Measurements from ENCODE around the gene TRAPPC1. TPM values are rescaled to one million over a fixed set of nuclear protein-coding genes. Genes with fewer than 3 reads are reported as not detected.

Gene TRAPPC1
- total RNA-seq, 1 donor from 2014 or later, result 145 TPM

- TF ChIP-seq CTCF (conservative IDR thresholded peaks at IDR 0.05), result no peak
- no peak overlapping the region for H3K27ac Mint-ChIP-seq
- H3K4me1 Mint-ChIP-seq (ENCODE audit: unreplicated experiment), result peaks cover 4% of the 10 kb centered on the region
- H3K27me3 Mint-ChIP-seq, result no peaks in the 10 kb centered on the region
- no peak for DNase-seq (ENCODE audit: extremely low spot score, unreplicated experiment)
- H3K9me3 Mint-ChIP-seq, result no peaks in the 10 kb centered on the region
- H3K4me3 Mint-ChIP-seq, result no peak overlapping the region
- peaks cover 30% of the 10 kb centered on the region for H3K36me3 Mint-ChIP-seq
These were observed 15.9 kb upstream of the TRAPPC1 start for GRCh38 chr17:7947651-7948050.

DNA sequence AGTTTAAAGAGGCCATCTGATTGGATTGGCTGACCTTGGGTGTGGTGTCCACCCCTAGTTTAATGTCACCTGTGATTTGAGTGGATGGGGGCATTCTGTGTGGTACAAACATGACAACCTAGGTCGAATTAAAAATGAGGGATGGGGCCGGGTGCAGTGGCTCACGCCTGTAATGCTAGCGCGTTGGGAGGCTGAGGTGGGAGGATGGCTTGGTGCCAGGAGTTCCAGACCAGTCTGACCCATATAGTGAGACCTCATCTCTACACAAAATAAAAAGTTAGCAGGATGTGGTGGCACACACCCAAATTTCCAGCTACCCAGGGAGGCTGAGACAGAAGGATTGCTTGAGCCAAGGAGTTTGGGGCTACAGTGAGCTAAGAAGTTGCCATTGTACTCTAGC, 14.7 kb upstream of the TRAPPC1 start:
- Mint-ChIP-seq H3K27ac (no peak overlapping the region), H3K27me3 (no peaks in the 10 kb centered on the region)
- TF ChIP-seq CTCF (conservative IDR thresholded peaks at IDR 0.05), result no peak

GRCh38 chr17:7945651-7946050, 13.9 kb upstream of the TRAPPC1 start:
- no peak for DNase-seq (ENCODE audit: extremely low spot score, unreplicated experiment)
- Mint-ChIP-seq H3K4me1 (ENCODE audit: unreplicated experiment) (no peaks in the 10 kb centered on the region), H3K27me3 (no peaks in the 10 kb centered on the region), H3K4me3 (no peak overlapping the region), H3K36me3 (peaks cover 33% of the 10 kb centered on the region), H3K9me3 (no peaks in the 10 kb centered on the region), H3K27ac (no peak overlapping the region)
- no peak for TF ChIP-seq CTCF (conservative IDR thresholded peaks at IDR 0.05)

More for the DNA sequence above, 14.7 kb upstream of the TRAPPC1 start:
- no peak for DNase-seq (ENCODE audit: extremely low spot score, unreplicated experiment)
- Mint-ChIP-seq H3K4me3 (no peak overlapping the region), H3K9me3 (no peaks in the 10 kb centered on the region), H3K36me3 (peaks cover 30% of the 10 kb centered on the region), H3K4me1 (ENCODE audit: unreplicated experiment) (no peaks in the 10 kb centered on the region)

DNA sequence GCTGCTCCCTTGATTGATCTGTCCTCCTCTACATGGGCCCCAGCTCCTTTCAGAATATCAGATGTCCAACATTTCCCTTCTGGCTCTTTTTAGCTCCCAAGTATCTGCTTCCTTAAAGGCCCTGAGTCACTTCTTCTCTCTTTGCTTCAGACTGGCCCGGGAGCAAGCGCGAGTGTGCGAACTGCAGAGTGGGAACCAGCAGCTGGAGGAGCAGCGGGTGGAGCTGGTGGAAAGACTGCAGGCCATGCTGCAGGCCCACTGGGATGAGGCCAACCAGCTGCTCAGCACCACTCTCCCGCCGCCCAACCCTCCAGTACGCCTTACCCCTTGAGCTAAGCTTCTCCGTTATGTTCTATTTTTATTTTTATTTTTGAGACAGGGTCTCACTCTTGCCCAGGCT, 12.6 kb upstream of the TRAPPC1 start:
- no peak for DNase-seq (ENCODE audit: extremely low spot score, unreplicated experiment)
- Mint-ChIP-seq H3K27ac (no peak overlapping the region), H3K9me3 (no peaks in the 10 kb centered on the region), H3K27me3 (no peaks in the 10 kb centered on the region), H3K36me3 (peaks cover 33% of the 10 kb centered on the region), H3K4me3 (no peak overlapping the region), H3K4me1 (ENCODE audit: unreplicated experiment) (no peaks in the 10 kb centered on the region)
- TF ChIP-seq CTCF (conservative IDR thresholded peaks at IDR 0.05), result no peak

GRCh38 chr17:7943291-7943690, 11.5 kb upstream of the TRAPPC1 start:
- TF ChIP-seq CTCF (conservative IDR thresholded peaks at IDR 0.05), result no peak
- no peak for DNase-seq (ENCODE audit: extremely low spot score, unreplicated experiment)
- H3K4me3 Mint-ChIP-seq, result no peak overlapping the region
- H3K36me3 Mint-ChIP-seq, result peaks cover 29% of the 10 kb centered on the region
- no peak overlapping the region for H3K27ac Mint-ChIP-seq
- no peaks in the 10 kb centered on the region for H3K4me1 Mint-ChIP-seq (ENCODE audit: unreplicated experiment)
- H3K9me3 Mint-ChIP-seq, result no peaks in the 10 kb centered on the region
- H3K27me3 Mint-ChIP-seq, result no peaks in the 10 kb centered on the region

GRCh38 chr17:7940743-7941142, 9.0 kb upstream of the TRAPPC1 start:
- peaks cover 29% of the 10 kb centered on the region for H3K36me3 Mint-ChIP-seq
- no peak overlapping the region for H3K27ac Mint-ChIP-seq
- H3K27me3 Mint-ChIP-seq, result no peaks in the 10 kb centered on the region
- no peaks in the 10 kb centered on the region for H3K9me3 Mint-ChIP-seq
- no peak for TF ChIP-seq CTCF (conservative IDR thresholded peaks at IDR 0.05)
- H3K4me3 Mint-ChIP-seq, result no peak overlapping the region
- no peaks in the 10 kb centered on the region for H3K4me1 Mint-ChIP-seq (ENCODE audit: unreplicated experiment)
- no peak for DNase-seq (ENCODE audit: extremely low spot score, unreplicated experiment)
